Measurements from ENCODE around the gene IFIT1B. TPM values are rescaled to one million over a fixed set of nuclear protein-coding genes. Genes with fewer than 3 reads are reported as not detected.

The IFIT1B gene
- total RNA-seq, 1 experiment from 2014 or later, result not detected

DNA sequence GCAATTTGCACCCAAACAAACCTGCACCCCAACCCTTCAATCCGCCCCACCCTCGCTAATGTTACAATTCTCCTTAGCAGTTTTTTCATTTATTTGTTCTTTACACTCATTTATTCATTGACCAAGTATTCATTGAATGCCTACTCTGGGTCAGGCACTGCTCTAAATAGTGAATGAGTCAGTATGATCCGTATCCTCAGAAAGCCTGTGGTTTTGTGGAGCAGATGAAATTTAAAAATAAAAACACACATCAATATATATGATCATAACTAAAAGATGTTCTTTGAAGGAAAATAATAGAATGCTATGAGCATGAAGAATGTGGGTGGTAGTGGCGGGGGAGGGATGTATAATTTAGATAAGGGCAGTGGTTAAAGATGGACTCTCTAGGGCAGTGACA is 49.8 kb downstream of the IFIT1B start:
- TF ChIP-seq EZH2 (IDR thresholded peaks at IDR 0.05; ENCODE audit: borderline replicate concordance, low read depth, low read length, poor library complexity, severe bottlenecking), result no peak
- TF ChIP-seq, protein P1, sequence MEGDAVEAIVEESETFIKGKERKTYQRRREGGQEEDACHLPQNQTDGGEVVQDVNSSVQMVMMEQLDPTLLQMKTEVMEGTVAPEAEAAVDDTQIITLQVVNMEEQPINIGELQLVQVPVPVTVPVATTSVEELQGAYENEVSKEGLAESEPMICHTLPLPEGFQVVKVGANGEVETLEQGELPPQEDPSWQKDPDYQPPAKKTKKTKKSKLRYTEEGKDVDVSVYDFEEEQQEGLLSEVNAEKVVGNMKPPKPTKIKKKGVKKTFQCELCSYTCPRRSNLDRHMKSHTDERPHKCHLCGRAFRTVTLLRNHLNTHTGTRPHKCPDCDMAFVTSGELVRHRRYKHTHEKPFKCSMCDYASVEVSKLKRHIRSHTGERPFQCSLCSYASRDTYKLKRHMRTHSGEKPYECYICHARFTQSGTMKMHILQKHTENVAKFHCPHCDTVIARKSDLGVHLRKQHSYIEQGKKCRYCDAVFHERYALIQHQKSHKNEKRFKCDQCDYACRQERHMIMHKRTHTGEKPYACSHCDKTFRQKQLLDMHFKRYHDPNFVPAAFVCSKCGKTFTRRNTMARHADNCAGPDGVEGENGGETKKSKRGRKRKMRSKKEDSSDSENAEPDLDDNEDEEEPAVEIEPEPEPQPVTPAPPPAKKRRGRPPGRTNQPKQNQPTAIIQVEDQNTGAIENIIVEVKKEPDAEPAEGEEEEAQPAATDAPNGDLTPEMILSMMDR (conservative IDR thresholded peaks at IDR 0.05; ENCODE audit: low read depth, low read length), result no peak
- BruUV-seq (replicated peaks), result no TSS peak
- Histone ChIP-seq H3K4me3 (ENCODE audit: low read depth, low read length, poor library complexity, severe bottlenecking) (no peak overlapping the region), H3K36me3 (ENCODE audit: insufficient read depth, low read length, poor library complexity, severe bottlenecking) (no peaks in the 10 kb centered on the region), H3K27me3 (replicated peaks; ENCODE audit: insufficient read depth, low read depth, low read length, poor library complexity) (no peaks in the 10 kb centered on the region), H3K9me3 (ENCODE audit: low read depth, low read length, poor library complexity, severe bottlenecking) (no peaks in the 10 kb centered on the region), H3K4me1 (ENCODE audit: insufficient read depth, low read length, poor library complexity, severe bottlenecking) (peaks cover 6% of the 10 kb centered on the region), H3K27ac (ENCODE audit: low read depth, low read length, poor library complexity, severe bottlenecking) (no peak overlapping the region)
- ChIA-PET POLR2A (ENCODE audit: low non-redundant PET) (no interaction called here), CTCF (no interaction called here)
- no peak for DNase-seq (ENCODE audit: low spot score)
- intact Hi-C loops (cut with micrococcal nuclease; ENCODE audit: unreplicated experiment), result loop anchor here (2.0 to 10.0 kb wide), 4 partner anchors 527 to 1437 kb away; no protein-coding TSS in a partner anchor

DNA sequence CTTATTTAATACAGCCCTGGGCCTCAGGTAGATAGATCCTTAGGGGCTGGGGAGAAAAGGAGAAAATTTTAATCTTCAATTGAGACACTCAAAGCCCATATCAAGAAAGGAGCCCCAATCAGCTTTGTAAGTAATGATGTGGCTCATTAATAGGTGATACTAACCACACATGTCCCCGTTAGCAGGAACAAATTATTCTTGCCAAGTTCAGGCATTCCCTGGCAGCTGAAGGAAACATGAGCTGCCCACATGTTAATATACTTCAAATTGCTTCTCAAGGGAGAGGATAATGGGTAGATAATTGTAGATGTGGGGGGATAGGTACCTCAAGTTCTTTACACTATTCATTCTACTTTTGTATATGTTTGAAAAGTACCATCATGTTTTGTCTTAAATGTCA is 51.0 kb downstream of the IFIT1B start:
- CTCF ChIA-PET, result no interaction called here
- Histone ChIP-seq H3K36me3 (ENCODE audit: insufficient read depth, low read length, poor library complexity, severe bottlenecking) (no peaks in the 10 kb centered on the region), H3K9me3 (ENCODE audit: low read depth, low read length, poor library complexity, severe bottlenecking) (no peaks in the 10 kb centered on the region), H3K27ac (ENCODE audit: low read depth, low read length, poor library complexity, severe bottlenecking) (no peak overlapping the region), H3K27me3 (replicated peaks; ENCODE audit: insufficient read depth, low read depth, low read length, poor library complexity) (no peaks in the 10 kb centered on the region), H3K4me3 (ENCODE audit: low read depth, low read length, poor library complexity, severe bottlenecking) (no peak overlapping the region), H3K4me1 (ENCODE audit: insufficient read depth, low read length, poor library complexity, severe bottlenecking) (peaks cover 6% of the 10 kb centered on the region)
- intact Hi-C loops (cut with micrococcal nuclease; ENCODE audit: unreplicated experiment), result loop anchor here (5.0 to 10.0 kb wide), 3 partner anchors 526 to 1436 kb away; no protein-coding TSS in a partner anchor
- TF ChIP-seq, protein P1 (conservative IDR thresholded peaks at IDR 0.05; ENCODE audit: low read depth, low read length), result no peak
- TF ChIP-seq EZH2 (IDR thresholded peaks at IDR 0.05; ENCODE audit: borderline replicate concordance, low read depth, low read length, poor library complexity, severe bottlenecking), result no peak
- POLR2A ChIA-PET (ENCODE audit: low non-redundant PET), result no interaction called here
- BruUV-seq (replicated peaks), result no TSS peak
- DNase-seq (ENCODE audit: low spot score), result peak; percentile 18

GRCh38 chr10:89431977-89432376 is 54.1 kb downstream of the IFIT1B start:
- POLR2A ChIA-PET (ENCODE audit: low non-redundant PET), result no interaction called here
- Histone ChIP-seq H3K27me3 (replicated peaks; ENCODE audit: insufficient read depth, low read depth, low read length, poor library complexity) (no peaks in the 10 kb centered on the region), H3K36me3 (ENCODE audit: insufficient read depth, low read length, poor library complexity, severe bottlenecking) (no peaks in the 10 kb centered on the region), H3K4me1 (ENCODE audit: insufficient read depth, low read length, poor library complexity, severe bottlenecking) (peaks cover 6% of the 10 kb centered on the region), H3K9me3 (ENCODE audit: low read depth, low read length, poor library complexity, severe bottlenecking) (no peaks in the 10 kb centered on the region), H3K27ac (ENCODE audit: low read depth, low read length, poor library complexity, severe bottlenecking) (no peak overlapping the region), H3K4me3 (ENCODE audit: low read depth, low read length, poor library complexity, severe bottlenecking) (no peak overlapping the region)
- no peak for TF ChIP-seq EZH2 (IDR thresholded peaks at IDR 0.05; ENCODE audit: borderline replicate concordance, low read depth, low read length, poor library complexity, severe bottlenecking)
- intact Hi-C loops (cut with micrococcal nuclease; ENCODE audit: unreplicated experiment), result no loop called here
- BruUV-seq (replicated peaks), result no TSS peak
- CTCF ChIA-PET, result no interaction called here
- peak; percentile 30 for DNase-seq (ENCODE audit: low spot score)

Other genes starting within 250 kb of the IFIT1B start
- gene CH25H, start 170.7 kb upstream of the IFIT1B start, total RNA-seq (2021), result 0.42 and 0.56 TPM in 2 replicates
- gene LIPA, start 126.3 kb upstream of the IFIT1B start, total RNA-seq (2021), result 38.0 and 40.3 TPM in 2 replicates
- 1.7 and 1.9 TPM in 2 replicates for gene IFIT2, start 76.0 kb upstream of the IFIT1B start, total RNA-seq (2021)
- 5.6 and 6.7 TPM in 2 replicates for gene IFIT3, start 50.1 kb upstream of the IFIT1B start, total RNA-seq (2021)
- 2.4 and 3.2 TPM in 2 replicates for gene IFIT1, start 14.6 kb downstream of the IFIT1B start, total RNA-seq (2021)
- 14.2 and 15.8 TPM in 2 replicates for gene IFIT5, start 36.5 kb downstream of the IFIT1B start, total RNA-seq (2021)
- 0.54 and 0.74 TPM in 2 replicates for gene SLC16A12, start 157.5 kb downstream of the IFIT1B start, total RNA-seq (2021)

Measured in A673 (cell line).